Measurements from ENCODE around the gene CASP7. TPM values are rescaled to one million over a fixed set of nuclear protein-coding genes. Genes with fewer than 3 reads are reported as not detected.

Gene CASP7
- total RNA-seq, 6 donors from 2014 or later, result 17.4 to 35.1 (median 29.6) TPM

DNA sequence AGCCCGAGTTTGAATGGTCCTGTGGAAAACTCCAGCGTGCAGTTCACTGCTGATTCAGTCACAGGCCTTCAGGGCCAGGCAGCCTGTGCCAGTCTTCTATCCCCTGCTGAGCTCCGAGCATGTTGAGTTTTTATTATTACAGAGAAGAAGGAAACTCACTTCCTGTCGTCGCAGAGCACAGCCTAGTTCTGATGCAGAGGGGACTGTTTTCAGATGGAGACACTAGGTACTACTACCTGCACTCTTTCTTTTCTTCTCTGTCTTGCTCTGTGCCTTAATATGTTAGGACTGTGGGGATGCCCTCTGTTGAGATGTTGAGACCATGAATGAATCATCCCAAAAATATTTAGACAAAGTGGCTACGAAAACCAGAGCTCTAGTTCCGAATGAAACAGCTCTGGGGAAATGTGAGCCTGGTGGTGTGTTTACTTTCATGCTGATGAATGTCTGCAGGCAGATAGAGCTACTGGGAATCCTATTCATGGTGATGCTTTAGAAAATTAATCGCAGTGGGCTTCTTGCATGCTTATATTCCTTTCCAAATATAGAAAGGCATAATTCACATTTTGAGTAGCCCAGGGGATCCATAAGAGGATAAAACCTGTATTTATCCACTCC lies 29.6 kb downstream of the CASP7 start:
- no peak for TF ChIP-seq CTCF (IDR thresholded peaks at IDR 0.05)
- no peak for TF ChIP-seq EP300 (IDR thresholded peaks at IDR 0.05)
- TF ChIP-seq POLR2AphosphoS5 (IDR thresholded peaks at IDR 0.05), result no peak
- no peak for TF ChIP-seq POLR2A (IDR thresholded peaks at IDR 0.05)
- DNase-seq, result no peak
- no peak overlapping the region for H3K4me3 ChIP-seq
- H3K36me3 ChIP-seq, result peaks cover 0 to 8% (median 4%) of the 10 kb centered on the region in 4 donors
- no peaks in the 10 kb centered on the region for H3K27me3 ChIP-seq
- H3K27ac ChIP-seq, result peak overlapping the region in 2 of 4 donors; percentile 27 to 39
- no peaks in the 10 kb centered on the region for H3K9me3 ChIP-seq
- peaks cover 0 to 17% (median 12%) of the 10 kb centered on the region in 4 donors for H3K4me1 ChIP-seq
- WGBS, 2 donors, result 46 to 61% methylated on average over 8 of the region's 8 CpGs
- ATAC-seq (ENCODE audit: low FRiP score in 2 of 2), result no peak

GRCh38 chr10:113711142-113711541 lies 31.4 kb downstream of the CASP7 start:
- TF ChIP-seq EP300 (IDR thresholded peaks at IDR 0.05) (no peak), POLR2AphosphoS5 (IDR thresholded peaks at IDR 0.05) (no peak), CTCF (IDR thresholded peaks at IDR 0.05) (no peak), POLR2A (IDR thresholded peaks at IDR 0.05) (no peak)
- Histone ChIP-seq H3K27ac (no peak overlapping the region), H3K9me3 (no peaks in the 10 kb centered on the region), H3K4me1 (peaks cover 0 to 16% (median 8%) of the 10 kb centered on the region in 4 donors), H3K4me3 (no peak overlapping the region), H3K27me3 (no peaks in the 10 kb centered on the region), H3K36me3 (peaks cover 0 to 16% (median 4%) of the 10 kb centered on the region in 4 donors)
- WGBS, 2 donors, result 77 to 86% methylated on average over 2 of the region's 2 CpGs
- no peak for ATAC-seq (ENCODE audit: low FRiP score in 2 of 2)
- no peak for DNase-seq

DNA sequence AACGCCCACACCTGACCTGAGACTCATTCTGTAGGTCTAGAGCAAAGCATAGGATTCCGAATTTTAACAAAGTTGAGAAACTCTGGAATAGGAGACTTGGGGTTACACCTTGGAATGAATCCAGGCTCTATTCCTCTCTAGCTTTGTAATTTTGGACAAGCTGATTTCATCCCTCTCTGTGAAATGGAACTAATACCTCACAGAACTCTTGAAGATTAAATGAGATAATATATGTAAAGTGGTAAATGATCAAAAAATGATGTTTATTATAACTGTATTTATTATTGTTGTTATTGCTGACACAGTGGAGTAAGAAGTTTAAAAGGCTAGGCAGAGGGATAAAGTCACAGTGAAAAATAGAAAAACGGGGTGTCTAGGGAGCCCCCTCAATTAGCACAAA lies 32.3 kb downstream of the CASP7 start:
- no peak for DNase-seq
- peaks cover 0 to 12% (median 8%) of the 10 kb centered on the region in 4 donors for H3K4me1 ChIP-seq
- 95 to 98% methylated on average over 3 of the region's 3 CpGs for whole genome bisulfite sequencing, 2 donors
- no peak for ATAC-seq (ENCODE audit: low FRiP score in 2 of 2)
- TF ChIP-seq EP300 (IDR thresholded peaks at IDR 0.05), result no peak
- TF ChIP-seq POLR2AphosphoS5 (IDR thresholded peaks at IDR 0.05), result no peak
- no peak for TF ChIP-seq POLR2A (IDR thresholded peaks at IDR 0.05)
- TF ChIP-seq CTCF (IDR thresholded peaks at IDR 0.05), result no peak
- no peak overlapping the region for H3K27ac ChIP-seq
- peaks cover 0 to 16% (median 4%) of the 10 kb centered on the region in 4 donors for H3K36me3 ChIP-seq
- H3K27me3 ChIP-seq, result no peaks in the 10 kb centered on the region
- no peak overlapping the region for H3K4me3 ChIP-seq
- no peaks in the 10 kb centered on the region for H3K9me3 ChIP-seq

GRCh38 chr10:113712755-113713639 lies 33.3 kb downstream of the CASP7 start:
- Histone ChIP-seq H3K27me3 (no peaks in the 10 kb centered on the region), H3K4me3 (no peak overlapping the region), H3K9me3 (no peaks in the 10 kb centered on the region), H3K4me1 (peaks cover 0 to 12% (median 8%) of the 10 kb centered on the region in 4 donors), H3K36me3 (peaks cover 0 to 20% (median 5%) of the 10 kb centered on the region in 4 donors), H3K27ac (no peak overlapping the region)
- 77 to 79% methylated on average over 8 of the region's 8 CpGs for WGBS, 2 donors
- ATAC-seq (ENCODE audit: low FRiP score in 2 of 2) (no peak), DNase-seq (no peak)
- no peak for TF ChIP-seq CTCF (IDR thresholded peaks at IDR 0.05)
- TF ChIP-seq POLR2AphosphoS5 (IDR thresholded peaks at IDR 0.05), result no peak
- TF ChIP-seq EP300 (IDR thresholded peaks at IDR 0.05), result no peak
- TF ChIP-seq POLR2A (IDR thresholded peaks at IDR 0.05), result no peak
